RPMI8226 (cell line): ENCODE results near the gene VEPH1.
A peak's percentile ranks its signal among the peaks of the same experiment; 100 is the strongest.

Experiments
- DNase-seq: peaks from one replicate; pipeline ENCODE4 v3.0.0-alpha.2; 2015

The VEPH1 gene

DNA sequence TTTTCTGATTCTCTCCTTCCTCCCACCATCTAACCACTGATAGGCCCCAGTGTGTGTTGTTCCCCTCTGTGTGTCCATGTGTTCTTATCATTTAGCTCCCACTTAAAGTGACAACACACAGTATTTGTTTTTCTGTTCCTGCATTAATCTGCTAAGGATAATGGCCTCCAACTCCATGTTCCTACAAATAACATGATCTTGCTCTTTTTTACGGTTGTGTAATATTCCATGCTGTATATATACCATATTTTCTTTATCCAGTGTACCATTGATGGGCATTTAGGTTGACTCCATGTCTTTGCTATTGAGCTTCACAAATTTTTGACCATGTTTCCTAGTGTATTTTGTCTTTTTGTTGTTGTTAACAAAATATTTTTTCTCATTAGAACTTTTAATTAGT, 30.6 kb downstream of the VEPH1 start:
- no peak for DNase-seq

DNA sequence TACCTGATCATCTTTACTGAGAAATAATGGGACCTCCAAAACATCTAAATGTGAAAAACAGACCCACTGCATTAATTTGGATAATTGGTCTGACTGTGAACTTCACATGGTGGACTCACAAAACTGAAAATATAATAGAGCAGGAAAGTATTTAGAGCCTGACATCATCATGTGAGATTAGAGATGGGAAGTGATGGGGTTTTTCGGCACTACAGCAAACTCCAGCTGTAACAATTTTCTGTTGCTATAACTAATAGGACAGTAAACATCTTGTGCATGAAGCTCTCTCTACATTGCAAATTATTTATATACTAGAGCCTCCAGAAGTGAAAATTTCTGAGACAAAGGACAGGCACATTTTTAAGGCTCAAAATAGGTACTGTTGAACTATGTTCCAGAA, 32.2 kb downstream of the VEPH1 start:
- DNase-seq: no peak

DNA sequence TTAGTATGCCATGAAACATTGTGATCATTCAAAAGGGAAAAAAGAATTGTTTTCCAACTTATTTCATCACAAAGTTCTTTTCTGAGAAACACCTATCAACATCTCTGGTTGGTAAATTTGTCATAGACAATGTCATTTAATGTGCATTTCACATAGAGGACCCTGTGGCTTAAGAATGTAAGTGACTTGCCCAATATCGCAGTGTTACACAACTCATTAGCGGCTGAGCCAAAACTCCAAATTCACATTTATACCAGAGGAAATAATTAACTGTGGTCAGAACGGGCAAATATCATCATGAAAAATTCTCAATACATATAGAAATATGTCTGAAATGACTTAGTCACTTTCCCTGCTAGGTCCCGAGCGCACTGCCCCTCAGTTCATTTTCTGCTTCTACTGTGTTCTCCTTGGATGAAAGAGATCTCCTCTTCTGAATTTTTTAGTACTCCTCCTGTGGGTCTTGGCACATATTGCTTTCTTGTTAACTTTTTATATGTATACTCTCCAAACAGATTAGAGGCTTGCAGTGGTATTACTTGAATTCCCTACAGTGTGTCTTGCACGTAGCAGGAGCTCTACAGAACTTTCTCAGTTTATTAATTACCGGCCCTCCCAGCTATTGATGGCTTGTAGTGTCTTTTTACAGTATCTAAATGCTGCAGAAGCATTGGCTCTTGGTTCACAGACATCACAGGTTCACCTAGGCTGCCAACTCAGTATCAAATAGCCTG, 33.5 kb downstream of the VEPH1 start:
- DNase-seq: no peak

DNA sequence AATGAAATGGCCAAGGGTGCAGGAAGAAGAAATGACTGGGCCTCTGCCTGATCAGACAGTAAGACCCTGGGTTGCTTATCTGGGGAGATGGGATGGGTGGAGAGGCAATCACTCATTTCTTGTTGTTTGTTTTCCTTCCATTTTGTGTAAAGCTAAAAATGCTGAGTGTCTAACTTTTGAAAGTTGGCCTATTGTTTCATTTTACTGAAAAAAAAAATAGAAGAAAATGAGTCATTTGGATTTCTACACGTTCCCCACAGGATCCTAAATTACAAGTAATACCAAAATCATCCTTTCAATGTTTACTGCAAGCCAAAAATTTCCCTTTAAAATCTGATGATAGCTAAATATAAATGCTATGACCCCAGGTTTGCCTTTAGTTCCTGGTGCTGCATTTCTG, 36.0 kb downstream of the VEPH1 start:
- no peak for DNase-seq

DNA sequence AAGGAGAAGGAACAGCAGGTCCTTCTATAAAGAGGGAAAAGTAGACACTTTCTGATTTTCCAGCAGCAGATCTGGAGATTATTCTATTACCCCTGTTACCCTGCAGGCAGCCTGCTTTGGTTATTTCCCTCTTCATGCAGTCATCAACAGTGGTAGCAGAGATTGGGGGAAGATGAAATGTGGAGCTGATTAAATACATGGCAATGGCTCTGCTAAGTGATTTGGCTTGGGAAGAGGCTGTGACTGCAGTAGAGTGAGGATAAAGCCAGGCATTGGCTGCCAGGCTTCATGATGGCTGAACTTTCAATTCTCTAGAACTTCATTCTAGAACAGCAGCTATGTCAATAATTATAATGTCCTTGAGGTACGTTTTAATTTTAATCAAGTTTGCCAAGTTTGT, 37.5 kb downstream of the VEPH1 start:
- DNase-seq: no peak

DNA sequence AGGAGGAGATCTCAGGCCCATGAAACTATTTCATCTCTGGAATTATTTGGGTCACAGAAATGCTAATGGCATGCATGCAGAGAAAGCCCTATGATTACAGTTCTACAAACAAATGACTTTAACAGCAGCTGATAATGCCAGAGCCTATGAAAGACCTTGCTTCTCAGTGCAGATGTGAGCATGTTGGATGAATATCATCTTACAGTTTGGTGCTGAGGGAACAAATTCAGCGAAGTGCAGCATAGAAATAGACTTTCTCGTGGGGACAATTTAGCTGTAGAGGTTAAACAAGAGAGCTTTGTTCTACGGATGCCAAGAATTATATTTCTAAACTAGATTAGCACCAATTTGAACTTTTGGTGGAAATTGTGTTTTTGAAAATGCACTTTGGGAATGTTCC, 38.9 kb downstream of the VEPH1 start:
- no peak for DNase-seq

DNA sequence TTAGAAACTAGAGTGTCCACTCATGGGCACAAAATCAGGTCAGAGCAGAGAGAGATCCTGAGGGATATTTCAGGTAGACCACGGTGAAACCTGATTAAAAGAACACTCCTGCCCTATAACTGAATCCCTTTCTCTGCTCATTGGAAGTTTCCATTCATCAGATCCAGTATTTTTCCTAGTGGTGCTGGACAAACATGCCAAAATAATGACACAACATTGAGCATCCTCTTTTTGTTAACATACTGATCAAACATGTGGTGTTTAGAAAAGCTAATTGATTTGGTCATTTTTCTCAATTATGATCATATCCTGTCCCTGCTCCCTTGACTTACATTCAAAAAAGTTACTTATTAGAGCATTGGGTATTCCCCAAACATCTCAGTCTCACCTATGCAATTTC, 39.4 kb downstream of the VEPH1 start:
- no peak for DNase-seq

DNA sequence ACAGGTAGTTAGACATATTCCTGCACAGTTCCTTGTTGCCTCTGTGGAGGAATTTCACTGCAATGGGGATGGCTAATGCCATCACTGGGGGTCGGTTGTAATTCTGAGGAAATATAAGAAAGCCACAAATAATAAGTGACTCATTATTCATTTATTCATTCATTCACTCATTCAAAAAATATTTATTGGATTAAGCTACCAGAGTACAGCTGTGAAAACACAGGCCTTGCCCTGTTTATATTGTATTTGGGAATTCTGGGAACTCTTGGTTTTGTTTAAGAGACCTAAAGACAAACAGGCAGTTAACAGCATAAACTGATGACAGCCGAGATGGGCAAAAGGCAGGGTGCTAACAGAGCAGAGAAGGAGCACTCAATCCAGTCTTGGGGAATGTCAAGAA, 43.0 kb downstream of the VEPH1 start:
- DNase-seq: no peak

DNA sequence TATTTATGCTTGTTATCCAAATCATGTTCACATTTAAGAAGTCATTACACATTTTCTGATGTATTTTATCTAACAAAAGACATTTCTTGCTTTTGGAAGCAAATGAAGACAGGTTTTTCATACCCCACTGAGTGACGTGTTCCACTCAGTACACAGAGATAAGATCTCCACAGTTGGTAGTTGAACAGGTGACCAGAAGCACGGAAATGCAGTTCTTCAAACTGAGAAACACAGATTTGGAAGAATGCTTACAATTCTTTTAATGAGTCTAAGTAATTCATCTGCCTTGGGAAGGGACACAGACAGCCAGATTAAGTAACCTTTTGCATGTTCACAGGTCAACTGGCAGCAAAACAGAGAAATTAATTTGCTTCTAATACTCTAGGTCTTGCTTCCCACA, 43.5 kb downstream of the VEPH1 start:
- DNase-seq: no peak

DNA sequence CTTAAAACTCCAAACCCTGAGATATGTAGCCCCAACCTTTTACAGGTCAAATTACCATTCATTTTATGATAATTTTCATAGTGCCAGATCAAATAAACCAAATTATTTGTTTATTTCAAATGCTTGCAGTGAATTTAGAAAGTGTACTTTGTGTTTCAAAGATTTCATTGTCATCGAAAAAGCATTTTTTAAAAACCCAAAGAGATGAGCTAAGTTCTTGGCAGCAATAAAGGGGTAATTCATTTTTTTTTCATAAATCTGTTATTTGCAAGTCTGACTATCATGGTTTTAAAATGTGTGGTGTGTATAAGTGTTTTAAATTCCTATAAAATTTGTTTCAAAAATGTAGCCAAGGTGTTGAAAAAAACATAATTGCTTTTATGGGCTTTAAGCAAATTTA, 49.4 kb downstream of the VEPH1 start:
- DNase-seq: no peak

DNA sequence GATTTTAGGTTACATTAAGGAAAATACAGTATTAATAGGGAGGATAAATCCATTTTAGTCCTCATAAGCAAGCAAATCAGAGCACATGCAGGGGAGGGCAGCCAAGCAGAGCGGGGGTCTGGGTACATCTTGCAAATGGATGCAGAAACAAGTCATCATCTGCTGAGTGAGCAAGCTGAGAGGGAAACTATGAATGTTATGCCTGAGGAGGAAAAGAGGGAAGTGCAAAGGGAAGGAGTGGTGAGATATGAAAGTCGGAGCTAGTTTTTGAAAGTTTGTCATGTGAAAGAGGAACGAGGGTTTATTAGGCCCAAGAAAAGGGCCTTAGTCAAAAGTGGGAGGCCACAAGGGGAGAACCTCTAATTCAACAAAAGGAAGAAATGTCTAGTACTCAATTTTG, 51.1 kb downstream of the VEPH1 start:
- DNase-seq: no peak

DNA sequence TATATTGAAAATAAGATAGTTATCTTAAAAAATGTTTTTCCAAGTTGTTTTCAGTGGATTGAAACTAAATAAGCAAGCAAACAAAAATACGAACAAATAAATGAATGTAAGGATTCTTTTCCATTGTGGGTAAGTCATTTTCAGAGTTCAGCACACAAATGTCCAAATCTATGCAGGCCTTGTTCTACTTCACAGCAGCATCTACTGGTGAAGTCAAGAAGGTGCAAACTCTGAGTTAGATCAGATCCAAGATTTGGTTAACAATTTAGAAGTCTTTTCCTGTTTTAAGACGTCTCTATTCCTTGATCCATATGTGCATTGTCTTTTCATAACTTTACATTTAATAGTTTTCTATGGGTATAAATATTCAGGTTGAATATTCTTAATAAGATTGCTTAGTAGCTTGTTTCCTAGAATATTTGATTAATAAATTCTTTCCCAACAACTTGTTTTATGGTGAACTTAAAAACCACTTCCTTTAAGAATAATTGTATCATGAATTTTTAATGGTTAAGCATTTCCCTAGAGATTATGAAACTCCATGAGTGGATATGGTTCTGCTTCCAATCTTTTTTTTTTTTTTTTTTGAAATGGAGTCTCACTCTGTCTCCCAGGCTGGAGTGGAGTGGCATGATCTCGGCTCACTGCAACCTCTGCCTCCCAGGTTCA, 56.1 kb downstream of the VEPH1 start:
- DNase-seq: peak; percentile 12

DNA sequence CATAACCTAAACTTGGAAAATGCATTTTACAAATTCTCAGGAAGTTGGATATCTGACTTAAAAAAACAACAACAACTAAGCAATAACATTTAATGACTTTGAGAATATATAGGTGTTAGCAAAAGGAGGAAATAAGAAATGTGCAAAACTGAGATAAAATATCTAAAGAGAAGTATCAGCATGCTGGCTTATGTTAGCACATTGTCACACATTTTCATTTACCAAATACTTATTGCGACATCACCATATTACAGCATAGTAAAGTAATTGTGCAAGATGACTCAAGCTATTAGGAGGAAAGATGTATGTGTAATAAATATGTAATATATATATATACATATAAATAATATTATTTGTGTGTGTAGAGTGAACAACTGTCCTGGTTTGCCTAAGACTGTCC, 57.4 kb downstream of the VEPH1 start:
- no peak for DNase-seq

DNA sequence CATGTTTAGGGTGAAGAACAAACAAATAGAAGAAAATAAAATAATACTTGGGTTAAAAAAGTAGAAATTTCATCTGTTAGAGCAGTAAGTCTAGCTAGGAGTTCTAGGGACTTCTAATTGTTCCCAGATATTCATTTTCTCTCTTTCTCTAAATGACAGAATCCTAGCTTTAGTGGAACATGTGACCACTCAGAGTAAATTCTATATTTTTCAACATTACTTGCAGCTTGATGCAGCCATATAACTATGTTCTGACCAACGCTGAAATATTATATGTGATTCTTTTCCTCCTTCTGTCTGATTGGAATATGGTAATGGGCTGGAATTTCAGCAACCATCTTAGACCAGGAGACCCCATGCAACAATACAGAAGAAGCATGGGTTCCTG, 58.4 kb downstream of the VEPH1 start:
- no peak for DNase-seq

DNA sequence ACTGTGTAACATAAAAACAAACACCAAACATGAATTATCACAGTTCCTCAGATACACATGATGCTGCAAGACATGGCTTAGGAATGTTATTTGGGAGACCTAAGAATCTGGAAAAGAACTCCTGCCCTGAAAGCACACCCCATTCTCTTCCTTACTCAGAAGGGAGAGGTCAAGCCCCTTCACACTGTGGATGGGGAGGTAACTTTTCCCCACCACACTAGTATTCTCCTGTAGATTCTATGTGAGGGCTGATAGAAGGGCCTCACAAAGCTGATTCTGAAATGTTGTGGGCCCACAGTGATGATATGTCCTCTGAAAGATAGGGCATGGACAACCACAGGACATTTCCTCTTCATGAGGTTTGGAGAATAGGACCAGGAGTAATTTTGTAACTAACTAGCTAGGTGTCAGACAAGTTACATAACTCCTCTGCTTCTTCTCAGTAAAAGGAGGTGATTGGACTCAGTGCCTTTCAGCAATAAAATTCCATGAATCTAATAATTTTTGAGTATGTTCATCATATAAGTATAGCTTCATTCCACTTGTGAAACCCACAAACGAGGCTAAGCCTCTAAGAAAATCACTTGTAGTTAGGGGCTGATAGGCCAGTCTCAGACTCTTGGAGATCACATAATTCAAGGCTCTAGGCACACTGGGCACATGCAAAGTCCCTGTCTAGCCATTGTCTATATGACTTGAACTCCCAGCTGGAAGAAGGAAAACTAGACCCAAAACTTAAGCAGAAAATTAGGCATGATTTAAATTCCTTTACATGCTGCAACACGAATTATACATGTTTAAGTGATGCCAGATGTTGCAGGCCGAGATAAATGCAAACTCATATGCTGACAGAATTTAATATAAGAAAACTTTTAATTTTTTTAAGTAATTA, 59.1 kb downstream of the VEPH1 start:
- DNase-seq: no peak

DNA sequence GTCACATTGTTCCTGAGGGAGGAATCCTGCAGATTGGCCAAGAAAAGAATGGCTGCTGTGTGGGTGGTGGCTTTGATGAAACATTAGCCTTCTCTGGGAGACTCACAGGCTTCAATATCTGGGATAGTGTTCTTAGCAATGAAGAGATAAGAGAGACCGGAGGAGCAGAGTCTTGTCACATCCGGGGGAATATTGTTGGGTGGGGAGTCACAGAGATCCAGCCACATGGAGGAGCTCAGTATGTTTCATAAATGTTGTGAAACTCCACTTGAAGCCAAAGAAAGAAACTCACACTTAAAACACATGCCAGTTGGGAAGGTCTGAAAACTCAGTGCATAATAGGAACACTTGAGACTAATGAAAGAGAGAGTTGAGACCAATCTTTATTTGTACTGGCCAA, 60.5 kb downstream of the VEPH1 start:
- no peak for DNase-seq

DNA sequence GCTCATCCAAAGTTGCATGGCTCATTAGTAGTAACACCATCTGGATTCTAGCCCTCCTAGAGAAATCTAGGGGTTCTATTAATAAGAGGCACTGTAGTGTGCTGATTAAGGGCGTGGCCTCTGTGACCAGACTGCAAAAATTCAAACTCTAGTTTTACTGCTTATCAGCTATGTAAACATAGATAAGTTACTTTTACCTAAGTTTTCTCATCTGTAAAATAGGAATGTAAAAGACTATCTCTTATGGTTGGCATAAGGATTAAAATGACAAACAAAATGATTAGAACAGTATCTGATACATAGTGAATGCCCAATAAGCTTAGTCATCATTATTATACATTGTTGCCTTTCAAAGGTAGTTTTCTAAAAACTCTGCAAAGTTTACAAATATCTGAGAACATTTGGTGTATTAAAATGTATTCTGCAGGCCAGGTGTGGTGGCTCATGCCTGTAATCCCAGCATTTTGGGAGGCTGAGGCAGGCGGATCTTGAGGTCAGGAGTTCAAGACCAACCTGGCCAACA, 62.1 kb downstream of the VEPH1 start:
- no peak for DNase-seq

DNA sequence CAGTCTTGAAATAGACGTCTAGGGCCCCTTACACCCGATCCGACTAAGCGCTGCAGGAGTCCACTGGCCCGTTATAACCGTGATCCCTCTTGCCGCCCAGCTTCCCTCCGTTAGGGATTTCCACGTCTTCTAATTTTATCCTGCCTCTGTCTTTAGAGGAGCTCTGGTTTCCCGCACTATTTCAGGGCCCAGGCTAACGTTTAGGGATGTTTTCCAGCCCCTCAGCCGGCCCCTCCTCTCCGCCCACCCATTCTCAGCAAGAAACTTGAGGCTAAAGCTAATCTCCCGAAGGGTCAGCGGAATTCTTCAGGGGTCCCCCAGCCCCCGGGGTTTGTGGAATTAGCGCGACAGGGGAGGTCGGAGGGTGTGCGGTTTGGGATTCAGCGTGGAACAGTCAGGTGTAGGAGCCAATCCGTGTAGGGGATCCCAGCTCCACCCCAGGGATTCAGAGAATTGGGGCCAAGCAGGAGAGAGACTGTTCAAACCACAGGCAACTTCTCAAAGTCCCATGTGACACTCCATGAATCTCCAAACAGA, 65.0 kb downstream of the VEPH1 start:
- no peak for DNase-seq

DNA sequence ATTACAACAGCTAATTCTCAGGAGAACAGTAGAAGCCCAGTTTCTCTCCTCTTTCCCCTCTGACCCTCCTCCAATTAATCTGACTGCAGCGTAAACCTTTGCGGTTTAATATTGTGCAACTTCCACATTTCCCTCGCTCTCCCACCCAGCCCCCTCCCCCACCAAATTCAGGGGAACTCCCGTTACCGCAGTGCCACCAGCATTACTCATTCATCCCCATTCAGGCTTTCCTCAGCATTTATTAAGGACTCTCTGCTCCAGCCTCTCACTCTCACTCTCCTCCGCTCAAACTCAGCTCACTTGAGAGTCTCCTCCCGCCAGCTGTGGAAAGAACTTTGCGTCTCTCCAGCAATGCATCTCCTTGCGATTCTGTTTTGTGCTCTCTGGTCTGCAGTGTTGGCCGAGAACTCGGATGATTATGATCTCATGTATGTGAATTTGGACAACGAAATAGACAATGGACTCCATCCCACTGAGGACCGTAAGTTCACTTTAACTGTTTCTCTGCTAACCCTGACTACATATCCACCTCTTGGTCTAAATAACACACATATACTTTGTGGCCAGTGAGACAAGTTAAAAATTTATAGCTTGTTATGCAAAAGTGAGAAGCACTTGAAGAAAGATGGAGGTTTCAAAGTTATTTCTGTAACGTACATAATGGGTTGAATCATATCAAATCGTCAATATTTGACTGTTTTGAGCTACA, 66.5 kb downstream of the VEPH1 start, which contains the start of gene PTX3:
PTX3 (plus strand) TSS at position 268 of the 709 bp plus-strand sequence; CDS start at position 352, 84 bp downstream.
- peak; percentile 11 for DNase-seq

DNA sequence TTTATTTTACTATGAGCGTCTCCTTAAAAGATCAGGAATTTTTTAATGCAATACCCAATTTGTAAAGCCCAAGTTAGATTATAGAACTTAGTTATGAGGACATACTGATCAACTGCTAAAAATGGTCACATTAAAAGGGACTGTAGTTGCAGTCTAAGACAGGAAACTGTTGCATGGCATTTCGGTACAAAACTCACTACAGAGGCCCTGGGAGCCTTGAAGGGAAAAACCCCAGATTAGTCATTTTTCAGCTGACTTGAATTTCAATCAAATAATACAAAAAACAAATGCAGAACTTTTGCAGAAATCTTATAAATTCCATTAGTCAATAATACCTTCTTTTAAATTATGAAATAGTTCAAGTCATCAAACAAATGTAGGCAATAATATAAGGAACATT, 73.5 kb downstream of the VEPH1 start:
- no peak for DNase-seq

DNA sequence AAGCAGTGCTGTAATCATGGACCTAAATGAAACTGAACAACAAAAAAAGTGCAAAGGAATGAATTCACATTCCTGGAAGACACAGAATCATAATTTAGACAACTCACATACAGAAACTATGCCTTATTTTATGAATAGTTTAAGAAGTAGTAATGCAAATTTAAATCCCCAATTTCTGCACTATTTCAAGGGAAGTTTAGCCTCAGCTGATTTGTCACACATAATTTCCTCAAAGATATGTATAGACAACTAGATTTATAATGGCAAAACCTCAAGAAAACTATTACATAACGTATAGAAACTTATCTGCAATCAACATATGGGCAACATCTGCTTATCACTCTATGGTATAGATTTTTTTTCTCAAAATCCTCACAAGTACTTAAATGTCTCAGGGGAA, 74.4 kb downstream of the VEPH1 start:
- no peak for DNase-seq

DNA sequence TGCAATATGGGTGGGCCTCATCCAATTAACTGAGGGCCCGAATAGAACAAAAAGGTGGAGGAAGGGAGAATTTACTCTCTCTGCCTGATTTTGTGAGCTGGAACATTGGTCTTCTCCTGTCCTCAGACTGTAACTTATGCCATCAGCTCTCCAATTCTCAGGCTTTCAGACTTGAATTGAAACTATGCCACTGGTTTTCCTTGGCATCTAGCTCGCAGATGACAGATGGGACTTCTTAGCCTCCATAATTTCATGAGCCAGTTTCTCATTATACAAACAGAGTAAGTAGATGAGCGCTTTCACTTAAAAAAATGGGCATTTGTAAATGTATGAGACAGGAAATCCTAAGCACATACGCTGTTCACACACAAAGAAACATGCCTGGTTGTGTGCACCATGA, 75.3 kb downstream of the VEPH1 start:
- DNase-seq: no peak

DNA sequence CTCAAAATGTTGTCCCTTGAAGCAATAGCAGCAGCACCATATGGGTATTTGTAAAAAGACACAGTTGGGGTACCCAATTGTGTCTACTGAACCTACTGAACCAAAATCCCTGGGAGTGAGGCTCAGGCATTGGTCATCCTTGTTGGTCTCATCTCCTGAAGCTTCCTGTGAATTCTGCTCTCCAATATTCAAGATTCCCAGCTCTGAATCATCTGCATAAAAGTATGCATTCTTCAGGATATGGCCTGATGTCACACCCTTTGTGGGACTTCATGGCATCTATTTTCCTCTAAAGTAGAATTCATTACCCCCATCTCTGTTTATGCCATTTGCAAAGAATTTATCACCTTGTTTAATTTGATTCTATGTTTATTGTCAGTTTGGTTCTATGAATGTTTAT, 79.9 kb downstream of the VEPH1 start:
- DNase-seq: no peak
